ENCODE data around the gene OGA. TPM values are rescaled to one million over a fixed set of nuclear protein-coding genes. Genes with fewer than 3 reads are reported as not detected.
A peak's percentile ranks its signal among the peaks of the same experiment; 100 is the strongest.

The OGA gene
- total RNA-seq, 1 donor from 2014 or later: 89.4 TPM

DNA sequence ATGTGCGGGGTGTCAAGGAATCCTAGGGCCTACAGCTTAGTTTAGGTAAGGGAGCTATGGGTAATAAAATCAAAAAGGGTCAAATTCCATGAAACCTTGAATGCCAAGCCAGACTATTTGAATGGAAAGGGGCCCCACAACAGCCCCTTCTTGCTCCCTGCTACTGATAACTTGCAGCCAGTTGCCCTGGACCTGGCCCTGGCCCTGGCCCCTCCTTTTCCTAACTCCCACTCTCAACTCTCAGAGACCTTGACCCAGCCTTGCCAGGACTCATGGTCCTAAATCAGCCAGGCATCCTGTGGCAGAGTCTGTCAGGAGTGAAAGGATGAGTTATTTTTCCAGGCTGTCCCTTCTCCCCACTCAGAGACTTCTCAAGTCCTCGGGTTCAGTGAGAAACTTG is 19.5 kb upstream of the OGA start:
- DNase-seq (ENCODE audit: low read depth): no peak

DNA sequence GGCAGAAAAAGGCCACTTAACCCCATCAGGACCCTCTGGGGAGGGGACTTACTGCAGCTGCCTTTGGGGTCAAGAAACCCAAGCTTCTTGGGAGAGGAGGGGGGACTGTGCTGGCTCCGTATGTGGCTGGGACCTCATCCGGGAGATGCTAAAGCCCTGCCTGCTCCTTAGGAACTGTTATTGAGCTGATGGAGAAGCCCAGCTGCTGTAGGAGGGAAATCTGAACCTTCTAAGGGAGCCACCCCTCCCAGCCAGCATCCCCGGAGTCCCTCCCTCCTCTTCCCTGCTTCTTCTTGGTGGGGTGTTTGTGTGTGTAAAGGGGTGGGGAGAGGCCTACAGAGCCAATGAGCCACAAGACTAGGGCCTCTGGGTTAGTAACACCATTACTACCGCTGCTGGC is 17.1 kb upstream of the OGA start:
- no peak for DNase-seq (ENCODE audit: low read depth)

- DNase-seq (ENCODE audit: low read depth): no peak
These were observed 16.1 kb upstream of the OGA start for GRCh38 chr10:101834341-101834740.

GRCh38 chr10:101833466-101833865 is 15.2 kb upstream of the OGA start:
- no peak for DNase-seq (ENCODE audit: low read depth)

GRCh38 chr10:101832325-101832771 is 14.1 kb upstream of the OGA start:
- DNase-seq (ENCODE audit: low read depth): no peak

- DNase-seq (ENCODE audit: low read depth): no peak
These were observed 13.0 kb upstream of the OGA start for GRCh38 chr10:101831169-101831811.

DNA sequence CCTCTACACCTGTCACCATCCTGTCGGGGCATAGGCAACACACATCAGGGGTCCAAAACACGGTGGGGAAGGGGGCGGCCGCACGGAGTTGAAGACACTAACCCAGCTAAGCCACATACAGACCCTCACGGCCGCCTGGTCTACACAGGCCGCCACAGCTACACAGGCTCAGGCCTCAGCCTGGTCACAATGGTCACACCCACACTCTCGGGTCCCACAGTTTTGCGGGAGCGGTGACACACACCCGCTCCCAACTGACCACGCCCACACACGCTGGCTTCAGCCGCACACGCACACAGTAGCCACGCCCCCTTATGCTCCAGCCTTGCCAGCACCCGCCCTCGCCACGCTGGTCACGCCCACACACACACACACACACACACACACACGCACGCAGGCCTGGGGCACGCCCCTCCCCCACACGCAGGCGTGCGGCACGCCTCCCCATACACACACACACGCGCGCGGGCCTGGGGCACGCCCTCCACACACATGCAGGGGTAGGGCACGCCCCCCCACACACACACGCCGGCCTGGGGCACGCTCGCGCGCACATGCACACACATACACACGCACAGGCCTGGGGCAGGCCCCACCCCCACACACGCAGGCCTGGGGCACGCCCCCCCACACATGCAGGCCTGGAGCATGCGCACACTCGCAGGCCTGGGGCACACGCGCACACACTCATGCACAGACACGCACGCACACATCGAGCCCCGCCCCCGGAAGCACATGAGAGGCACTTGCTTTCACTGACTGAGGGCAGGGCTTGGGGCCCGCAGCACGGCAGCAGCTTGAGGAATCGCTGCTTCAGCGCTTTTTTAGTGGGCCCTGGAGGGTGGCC is 12.3 kb upstream of the OGA start:
- peak; percentile 88 for DNase-seq (ENCODE audit: low read depth)

- DNase-seq (ENCODE audit: low read depth): no peak
These were observed 11.5 kb upstream of the OGA start for GRCh38 chr10:101829561-101830315.

DNA sequence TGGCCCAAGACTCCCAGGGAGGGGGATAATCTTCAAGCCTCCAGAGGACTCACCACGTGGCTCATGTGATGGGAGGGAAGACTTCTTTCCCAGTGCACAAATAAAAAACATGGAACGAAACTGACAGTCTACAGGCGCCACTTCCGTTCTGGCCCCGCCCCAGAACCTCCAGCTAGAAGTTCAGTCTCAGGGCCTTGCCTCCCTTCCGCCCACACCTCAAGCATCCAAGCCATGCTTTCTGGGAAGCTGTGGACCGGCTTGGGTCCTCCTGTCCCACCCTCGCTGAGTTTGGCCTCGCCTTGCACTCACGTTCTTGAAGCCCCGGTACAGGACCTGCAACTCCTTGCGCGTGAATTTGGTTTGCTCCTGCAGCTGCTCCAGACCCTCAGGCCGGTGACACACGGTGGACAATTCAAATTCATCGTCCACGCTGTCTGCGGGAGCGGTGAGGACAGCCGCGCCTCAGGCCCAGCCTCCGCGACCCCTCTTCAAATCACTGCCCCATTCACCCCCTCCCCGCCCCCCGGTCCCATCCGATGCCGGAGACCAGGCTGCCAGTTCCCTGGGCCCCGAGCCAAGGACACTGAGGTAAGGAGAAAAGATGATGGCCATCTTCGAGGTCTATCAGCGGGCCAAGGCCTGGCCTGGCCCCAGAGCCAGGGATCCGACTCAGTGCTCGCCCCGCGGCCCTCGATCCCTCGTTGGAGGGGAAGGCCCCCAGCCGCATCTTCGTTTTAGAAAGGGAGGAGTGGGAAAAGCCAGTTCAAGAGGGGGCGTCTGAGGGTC is 10.7 kb upstream of the OGA start:
- DNase-seq (ENCODE audit: low read depth): no peak

GRCh38 chr10:101827919-101828600 is 9.8 kb upstream of the OGA start:
- no peak for DNase-seq (ENCODE audit: low read depth)

GRCh38 chr10:101826852-101827434 is 8.7 kb upstream of the OGA start:
- DNase-seq (ENCODE audit: low read depth): no peak

- no peak for DNase-seq (ENCODE audit: low read depth)
These were observed 6.5 kb upstream of the OGA start for GRCh38 chr10:101824736-101825135.

- DNase-seq (ENCODE audit: low read depth): no peak
These were observed 809 bp upstream of the OGA start for GRCh38 chr10:101818872-101819633.

DNA sequence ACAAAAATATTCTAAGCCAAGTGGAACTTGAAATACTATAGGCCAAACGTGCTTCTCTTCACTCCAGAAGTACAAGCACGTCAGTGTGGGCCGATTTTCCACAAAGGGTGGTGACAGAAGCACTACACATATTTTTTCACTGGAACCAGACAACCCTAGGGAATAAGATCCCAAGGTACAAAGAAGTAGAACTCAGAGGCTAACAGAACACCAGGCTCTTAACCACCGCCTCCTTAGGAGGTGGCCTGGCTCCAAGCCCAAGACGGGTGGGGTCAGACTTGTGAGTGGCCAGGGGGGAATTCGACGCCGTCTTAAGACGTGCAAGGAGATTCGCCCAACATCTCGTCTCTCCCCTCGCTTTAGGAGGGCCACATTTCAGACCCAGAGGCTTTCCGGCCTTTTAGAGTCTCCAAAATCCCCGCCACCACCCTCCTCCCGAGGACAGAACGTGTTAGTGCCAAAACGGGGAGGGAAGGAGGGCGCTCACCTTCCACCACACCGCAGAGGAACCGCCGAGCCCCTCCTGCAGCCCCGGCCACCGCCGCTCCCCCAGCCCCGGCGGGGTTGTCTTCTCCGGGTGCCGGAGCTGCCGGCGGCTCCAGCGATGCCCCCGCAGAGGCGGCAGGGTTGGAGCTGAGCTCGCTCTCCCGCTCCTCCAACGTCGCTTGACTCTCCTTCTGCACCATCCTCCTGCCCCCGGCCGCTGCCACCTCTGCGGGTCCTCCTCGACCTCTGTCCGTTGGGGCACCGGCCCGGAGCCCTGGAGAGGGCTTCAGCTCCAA is 716 bp downstream of the OGA start:
- peak; percentile 83 for DNase-seq (ENCODE audit: low read depth)

GRCh38 chr10:101816913-101817336 is 1.3 kb downstream of the OGA start:
- DNase-seq (ENCODE audit: low read depth): no peak

DNA sequence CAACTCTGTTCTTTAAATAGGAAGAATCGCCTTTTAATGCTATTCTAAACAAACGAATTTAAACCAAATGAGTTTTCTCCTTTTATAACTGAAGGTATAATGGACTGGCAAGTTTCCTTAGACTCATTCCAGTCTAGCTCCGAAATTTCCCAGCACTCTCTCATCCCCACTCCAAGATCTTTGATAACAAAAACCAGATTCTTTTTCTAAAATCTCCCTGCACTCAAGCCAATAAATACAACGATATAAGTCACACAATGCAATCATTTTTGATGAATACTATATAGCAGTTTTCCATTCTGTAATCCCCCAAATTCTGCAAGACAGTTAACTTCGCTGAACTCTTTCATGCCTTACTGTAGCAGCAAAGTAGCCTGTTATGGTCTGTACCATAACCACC is 1.9 kb downstream of the OGA start:
- DNase-seq (ENCODE audit: low read depth): no peak

DNA sequence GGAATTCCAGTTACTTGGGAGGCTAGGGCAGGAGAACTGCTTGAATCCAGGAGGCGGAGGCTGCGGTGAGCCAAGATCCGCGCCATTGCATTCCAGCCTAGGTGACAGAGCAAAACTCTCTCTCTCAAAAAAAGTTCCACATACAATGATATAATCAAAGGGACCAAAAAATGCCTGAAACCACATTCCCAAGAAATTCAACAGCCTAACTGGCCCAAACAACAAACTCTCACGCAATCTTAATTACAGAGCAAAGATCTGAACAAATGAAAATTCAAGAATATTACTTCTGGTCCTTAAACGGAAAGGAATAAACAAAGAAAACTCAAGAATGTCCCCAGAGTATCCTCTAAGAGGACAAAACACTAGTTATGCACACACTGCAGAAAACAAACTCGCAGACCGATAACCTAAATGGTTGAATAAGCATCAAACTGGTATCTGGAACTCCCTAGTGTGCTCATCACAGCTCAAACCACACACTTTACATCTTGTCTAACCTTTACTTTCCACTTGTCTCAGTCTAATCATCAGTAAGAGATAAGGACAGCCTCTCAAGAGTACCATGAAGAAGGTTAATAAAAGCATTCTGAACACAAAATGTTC is 3.7 kb downstream of the OGA start:
- no peak for DNase-seq (ENCODE audit: low read depth)

DNA sequence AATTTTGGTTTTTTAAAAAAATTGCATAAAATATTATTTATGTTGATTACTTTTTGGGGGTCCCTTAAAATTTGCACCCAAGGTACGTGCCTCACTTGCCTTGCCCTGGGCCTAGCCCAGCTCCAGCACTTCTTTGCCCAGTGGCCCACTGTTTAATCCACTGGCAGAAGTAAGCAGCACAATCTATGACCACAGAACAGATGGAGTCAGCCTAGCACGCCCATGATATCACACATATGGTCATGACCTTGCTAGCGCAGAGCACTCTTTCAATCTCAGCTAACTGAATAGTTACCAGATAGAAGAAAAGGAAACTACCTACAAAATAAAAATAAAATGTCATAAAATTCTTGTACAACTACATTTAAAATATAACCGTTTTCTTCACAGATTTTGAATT is 5.6 kb downstream of the OGA start:
- DNase-seq (ENCODE audit: low read depth): peak; percentile 77
